BLaER1 (cell line): ENCODE results near the gene ZCCHC8.
"Not testable (repeated sequence)": the region's sequence is repeated elsewhere in the genome, so short reads cannot be mapped to it uniquely, and the experiment has no call there.

Experiments used
- H3K27ac ChIP-seq: shearing (Covaris generic); formaldehyde crosslinking; 2 replicates; pipeline ENCODE4 v1.8.1; 2022
- H3K27me3 ChIP-seq: shearing (Covaris generic); formaldehyde crosslinking; 2 replicates; pipeline ENCODE4 v1.8.1; 2022
- H3K36me3 ChIP-seq: shearing (Covaris generic); formaldehyde crosslinking; 2 replicates; pipeline ENCODE4 v1.8.1; 2022
- H3K4me1 ChIP-seq: shearing (Covaris generic); formaldehyde crosslinking; 2 replicates; pipeline ENCODE4 v1.8.1; 2022
- H3K4me2 ChIP-seq: shearing (Covaris generic); formaldehyde crosslinking; 2 replicates; pipeline ENCODE4 v1.8.1; 2022
- H3K4me3 ChIP-seq: shearing (Covaris generic); formaldehyde crosslinking; 2 replicates; pipeline ENCODE4 v1.8.1; 2022
- H3K9ac ChIP-seq: shearing (Covaris generic); formaldehyde crosslinking; 2 replicates; pipeline ENCODE4 v1.8.1; 2022
- H3K9me3 ChIP-seq: shearing (Covaris generic); formaldehyde crosslinking; 2 replicates; pipeline ENCODE4 v1.8.1; 2022
- H4K20me1 ChIP-seq: shearing (Covaris generic); formaldehyde crosslinking; 2 replicates; pipeline ENCODE4 v1.8.1; 2022
- Cebpa-rat ChIP-seq: shearing (Covaris generic); IDR thresholded peaks from 2 replicates; pipeline ENCODE4 v1.8.1; 2022

Gene ZCCHC8

GRCh38 chr12:122437656-122438121 lies 63.0 kb downstream of the ZCCHC8 start:
- no peak for TF ChIP-seq Cebpa-rat
- no peak overlapping the region for H3K27ac ChIP-seq
- no peak overlapping the region for H3K4me3 ChIP-seq
- H3K36me3 ChIP-seq, result no peaks in the 10 kb centered on the region
- no peaks in the 10 kb centered on the region for H4K20me1 ChIP-seq
- H3K4me1 ChIP-seq, result no peaks in the 10 kb centered on the region
- no peak overlapping the region for H3K4me2 ChIP-seq
- H3K27me3 ChIP-seq, result no peaks in the 10 kb centered on the region
- no peak overlapping the region for H3K9ac ChIP-seq
- no peaks in the 10 kb centered on the region for H3K9me3 ChIP-seq

GRCh38 chr12:122435186-122435585 lies 65.5 kb downstream of the ZCCHC8 start:
- Histone ChIP-seq H3K27ac (no peak overlapping the region), H3K4me1 (no peaks in the 10 kb centered on the region)
- no peak for TF ChIP-seq Cebpa-rat

GRCh38 chr12:122429043-122429442 lies 71.7 kb downstream of the ZCCHC8 start:
- not testable (repeated sequence) for H3K9me3 ChIP-seq, H3K9ac ChIP-seq, H3K27me3 ChIP-seq, H3K36me3 ChIP-seq, H3K4me2 ChIP-seq, H4K20me1 ChIP-seq, H3K4me3 ChIP-seq, H3K27ac ChIP-seq
- H3K4me1 ChIP-seq, result peaks cover 18% of the 10 kb centered on the region

More at GRCh38 chr12:122435186-122435585, 65.5 kb downstream of the ZCCHC8 start:
- no peaks in the 10 kb centered on the region for H3K36me3 ChIP-seq
- no peak overlapping the region for H3K4me2 ChIP-seq
- no peak overlapping the region for H3K4me3 ChIP-seq
- H4K20me1 ChIP-seq, result no peaks in the 10 kb centered on the region
- no peak overlapping the region for H3K9ac ChIP-seq
- no peaks in the 10 kb centered on the region for H3K27me3 ChIP-seq
- no peaks in the 10 kb centered on the region for H3K9me3 ChIP-seq

GRCh38 chr12:122427403-122427802 lies 73.3 kb downstream of the ZCCHC8 start:
- Histone ChIP-seq H3K27me3 (peaks cover 9% of the 10 kb centered on the region; the same call in 1 of the 2 replicates), H3K4me2 (no peak overlapping the region), H3K36me3 (no peaks in the 10 kb centered on the region), H3K27ac (no peak overlapping the region), H3K4me1 (peaks cover 31% of the 10 kb centered on the region), H3K9ac (no peak overlapping the region), H3K4me3 (no peak overlapping the region), H3K9me3 (no peaks in the 10 kb centered on the region), H4K20me1 (no peaks in the 10 kb centered on the region)
- no peak for TF ChIP-seq Cebpa-rat

GRCh38 chr12:122423258-122424165 lies 77.2 kb downstream of the ZCCHC8 start:
- no peak for TF ChIP-seq Cebpa-rat
- H3K27me3 ChIP-seq, result peaks cover 9% of the 10 kb centered on the region; the same call in 1 of the 2 replicates
- H3K36me3 ChIP-seq, result no peaks in the 10 kb centered on the region
- peak overlapping the region; percentile 93 for H3K9ac ChIP-seq
- H3K4me1 ChIP-seq, result peaks cover 45% of the 10 kb centered on the region
- H4K20me1 ChIP-seq, result peaks cover 9% of the 10 kb centered on the region; the same call in 1 of the 2 replicates
- peak overlapping the region; percentile 96 for H3K4me2 ChIP-seq
- H3K27ac ChIP-seq, result peak overlapping the region; percentile 96; the same call in 1 of the 2 replicates
- H3K9me3 ChIP-seq, result no peaks in the 10 kb centered on the region
- H3K4me3 ChIP-seq, result peak overlapping the region; percentile 93

GRCh38 chr12:122422730-122423257 lies 77.9 kb downstream of the ZCCHC8 start:
- H3K4me2 ChIP-seq, result peak overlapping the region; percentile 96
- H3K4me1 ChIP-seq, result peaks cover 45% of the 10 kb centered on the region
- peak overlapping the region; percentile 93 for H3K4me3 ChIP-seq
- peak overlapping the region; percentile 93 for H3K9ac ChIP-seq
- H3K27me3 ChIP-seq, result peaks cover 9% of the 10 kb centered on the region; the same call in 1 of the 2 replicates
- no peaks in the 10 kb centered on the region for H3K36me3 ChIP-seq
- no peak for TF ChIP-seq Cebpa-rat
- peak overlapping the region; percentile 96 for H3K27ac ChIP-seq
- peaks cover 15% of the 10 kb centered on the region; the same call in 1 of the 2 replicates for H4K20me1 ChIP-seq
- H3K9me3 ChIP-seq, result no peaks in the 10 kb centered on the region

- H3K4me3 ChIP-seq, result peak within 1 kb of the TSS; percentile 93
- no peak for TF ChIP-seq Cebpa-rat
- peak within 1 kb of the TSS; percentile 96 for H3K27ac ChIP-seq
- H3K9me3 ChIP-seq, result no peaks in the 10 kb centered on the region
- peaks cover 18% of the 10 kb centered on the region; the same call in 1 of the 2 replicates for H4K20me1 ChIP-seq
- H3K4me1 ChIP-seq, result peaks cover 45% of the 10 kb centered on the region
- H3K4me2 ChIP-seq, result peak within 1 kb of the TSS; percentile 96
- 0 out of 2 replicates have a peak, but pooled peaks cover 1% of the 10 kb centered on the region for H3K36me3 ChIP-seq
- peak within 1 kb of the TSS; percentile 93 for H3K9ac ChIP-seq
- H3K27me3 ChIP-seq, result peaks cover 9% of the 10 kb centered on the region; the same call in 1 of the 2 replicates
These were observed 78.7 kb downstream of the ZCCHC8 start, which contains the start of gene CLIP1 for GRCh38 chr12:122421821-122422729. CLIP1 (minus strand) TSS chr12:122422669; CDS start chr12:122380452, 42,217 bp downstream.
